B cell (primary cell): ENCODE results near the gene HSBP1L1. TPM values are rescaled to one million over a fixed set of nuclear protein-coding genes. Genes with fewer than 3 reads are reported as not detected.
A peak's percentile ranks its signal among the peaks of the same experiment; 100 is the strongest.
"Not testable (repeated sequence)": the region's sequence is repeated elsewhere in the genome, so short reads cannot be mapped to it uniquely, and the experiment has no call there.

ENCODE experiments used
- ATAC-seq: fragments of 200-7000 bp; cut with Tn5 transposase; one replicate; pipeline ENCODE4 v1.10.0; 2021; ENCODE audit warnings: low read depth, mild to moderate bottlenecking, moderate number of reproducible peaks, moderate library complexity
- CTCF ChIA-PET: fragments of 350-600 bp; sonication (Branson Sonifier 250); formaldehyde crosslinking; loops from one replicate; lab custom pipeline; 2021; ENCODE audit warnings: antibody characterized with exemption, inconsistent platforms; lab: Charles Lee
- POLR2A ChIA-PET: fragments of 350-600 bp; sonication (Branson Sonifier 250); formaldehyde crosslinking; loops from one replicate; lab custom pipeline; 2021; ENCODE audit warnings: antibody characterized with exemption; lab: Charles Lee
- DNase-seq: peaks from one replicate; pipeline ENCODE4 v3.0.0; 2013
- H2AFZ ChIP-seq: 2 replicates; pipeline ENCODE4 v1.6.1; 2012; ENCODE audit warnings: mild to moderate bottlenecking, low read depth, low read length; ENCODE audit not compliant: insufficient read depth, poor library complexity, severe bottlenecking
- H3K27ac ChIP-seq, 2 donors: 1 replicate in 1 of 2; 2 replicates in 1 of 2; pipeline ENCODE4 v1.5.1; 2012 to 2013; ENCODE audit warnings: low read length in 2 of 2, mild to moderate bottlenecking in 2 of 2, moderate library complexity in 1 of 2
- H3K27me3 ChIP-seq, 4 experiments: fragments of 200-600 bp in 1 of 4; sonication (generic) in 1 of 4; replicated peaks in 1 of 4; 1 replicate in 2 of 4; 2 replicates in 2 of 4; pipeline versions ENCODE4 v1.6.1 to v1.7.0; 2013 to 2016; ENCODE audit warnings: low read length in 3 of 4, mild to moderate bottlenecking in 2 of 4, mixed read lengths in 1 of 4, moderate library complexity in 1 of 4; ENCODE audit not compliant: insufficient read depth in 4 of 4, control insufficient read depth in 3 of 4; ENCODE audit errors: control extremely low read depth in 1 of 4
- H3K36me3 ChIP-seq, 2 experiments: replicated peaks in 1 of 2; 1 replicate in 1 of 2; 2 replicates in 1 of 2; pipeline versions ENCODE4 v1.6.1 to v1.7.1; 2013; ENCODE audit warnings: low read length in 1 of 2; ENCODE audit not compliant: insufficient read depth in 2 of 2, control insufficient read depth in 1 of 2; ENCODE audit errors: control extremely low read depth in 1 of 2, extremely low read depth in 1 of 2
- H3K4me1 ChIP-seq, 2 donors: fragments of 200-600 bp in 1 of 2; sonication (generic) in 1 of 2; 1 replicate in 1 of 2; 2 replicates in 1 of 2; pipeline versions ENCODE4 v1.5.1 to v1.6.1; 2013 to 2017; ENCODE audit warnings: low read length in 2 of 2; ENCODE audit not compliant: control insufficient read depth in 2 of 2, insufficient read depth in 2 of 2
- H3K4me2 ChIP-seq: replicated peaks from 2 replicates; pipeline ENCODE3; 2012; ENCODE audit warnings: mild to moderate bottlenecking, low read depth, low read length; ENCODE audit not compliant: poor library complexity, severe bottlenecking
- H3K4me3 ChIP-seq, 5 experiments: fragments of 200-600 bp in 1 of 5; sonication (generic) in 1 of 5; 1 replicate in 3 of 5; 2 replicates in 2 of 5; pipeline versions ENCODE4 v1.5.1 to v1.7.0; 2011 to 2016; ENCODE audit warnings: low read length in 4 of 5, mild to moderate bottlenecking in 4 of 5, low read depth in 2 of 5, control low read depth in 1 of 5, moderate library complexity in 1 of 5; ENCODE audit not compliant: insufficient read depth in 1 of 5; ENCODE audit errors: control extremely low read depth in 1 of 5, extremely low read depth in 1 of 5
- H3K79me2 ChIP-seq: fragments of 200-600 bp; sonication (generic); one replicate; pipeline ENCODE4 v1.6.0; 2016; ENCODE audit warnings: low read length; ENCODE audit not compliant: control insufficient read depth, insufficient read depth
- H3K9ac ChIP-seq: fragments of 200-600 bp; sonication (generic); 2 replicates; pipeline ENCODE4 v1.6.1; 2017; ENCODE audit warnings: mild to moderate bottlenecking, low read length, moderate library complexity
- H3K9me3 ChIP-seq, 3 donors: one replicate each; pipeline versions ENCODE4 v1.6.1 to v1.7.1; 2013; ENCODE audit warnings: low read length in 2 of 3; ENCODE audit not compliant: control insufficient read depth in 2 of 3, insufficient read depth in 1 of 3; ENCODE audit errors: control extremely low read depth in 1 of 3
- H4K20me1 ChIP-seq: 2 replicates; pipeline ENCODE4 v1.6.0; 2012; ENCODE audit warnings: mild to moderate bottlenecking, low read length; ENCODE audit not compliant: insufficient read depth, control insufficient read depth, poor library complexity, severe bottlenecking
- H3K27ac Mint-ChIP-seq: one replicate; pipeline ENCODE4 v1.8.0; 2021; ENCODE audit warnings: mixed read lengths
- H3K27me3 Mint-ChIP-seq: one replicate; pipeline ENCODE4 v1.8.0; 2021; ENCODE audit warnings: mixed read lengths
- H3K4me1 Mint-ChIP-seq: one replicate; pipeline ENCODE4 v1.8.0; 2021; ENCODE audit warnings: mixed read lengths
- H3K4me3 Mint-ChIP-seq: one replicate; pipeline ENCODE4 v1.8.0; 2021; ENCODE audit warnings: mixed read lengths
- H3K9me3 Mint-ChIP-seq: one replicate; pipeline ENCODE4 v1.8.0; 2022; ENCODE audit warnings: mixed read lengths; ENCODE audit not compliant: insufficient read depth
- EZH2 ChIP-seq: IDR thresholded peaks from 2 replicates; pipeline ENCODE4 v1.6.1; 2012; ENCODE audit warnings: borderline replicate concordance, low read depth, mild to moderate bottlenecking, moderate library complexity, low read length; ENCODE audit not compliant: insufficient read depth, poor library complexity, severe bottlenecking
- WGBS: methylation state at CpG from one replicate; pipeline ENCODE4 v1.1.5; 2013; ENCODE audit warnings: missing lambda C conversion rate; ENCODE audit not compliant: insufficient coverage; 5-methylcytosine and 5-hydroxymethylcytosine counted together
- intact Hi-C: fragments of 100-400 bp; cut with micrococcal nuclease; formaldehyde crosslinking; loops from one replicate; pipeline ENCODE4 v1.10.0; 2022
- polyA plus RNA-seq: library from polyadenylated mRNA; depleted of rRNA; stranded (reverse); fragments of >200 nt; gene quantifications from 2 replicates; pipeline ENCODE4 v1.2.3, GENCODE V29; 2012
- total RNA-seq, 2 donors: library from RNA; stranded (reverse); fragments of 120-200 nt in 1 of 2; gene quantifications; 1 replicate in 1 of 2; 2 replicates in 1 of 2; pipeline versions ENCODE4 v1.2.3 to v1.2.4, GENCODE V29; 2013 to 2022
- TF ChIP-seq, protein P1 (sequence below): fragments of 200-600 bp; IDR thresholded peaks from one replicate; pipeline ENCODE4 v1.8.0; 2022; ENCODE audit warnings: antibody characterized with exemption, mild to moderate bottlenecking

HSBP1L1 gene
- total and polyA plus RNA-seq, 2 donors (not counting 1 experiment from before 2014, with no cell fraction given) = 4.6 to 7.2 TPM

DNA sequence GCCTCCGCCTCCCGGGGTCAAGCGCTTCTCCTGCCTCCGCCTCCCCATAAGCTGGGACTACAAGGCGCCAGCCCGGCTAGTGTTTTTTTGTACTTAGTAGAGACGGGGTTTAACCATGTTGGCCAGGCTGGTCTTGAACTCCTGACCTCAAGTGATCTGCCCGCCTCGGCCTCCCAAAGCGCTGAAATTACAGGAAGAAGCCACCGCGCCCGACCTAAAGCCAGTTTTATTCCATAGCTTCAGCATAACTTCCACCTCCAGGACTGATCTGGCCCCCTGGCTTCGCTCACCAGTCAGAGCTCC lies 24.7 kb downstream of the HSBP1L1 start:
- peaks cover 27% of the 10 kb centered on the region for H3K4me1 Mint-ChIP-seq
- ChIA-PET POLR2A (interaction anchor here (1.0 to 2.5 kb wide), 2 partner anchors 45 to 133 kb away, joined by 4 to 8 read pairs; partner anchors contain the start of gene RBFA), CTCF (interaction anchor here (1.4 kb wide), 1 partner anchor 38 kb away, joined by 3 read pairs; the partner anchor contains the start of gene SLC66A2)
- H3K27ac Mint-ChIP-seq = peak overlapping the region; percentile 81
- intact Hi-C loops = loop anchor here (10.0 kb wide), 1 partner anchor 156 kb away; no protein-coding TSS in a partner anchor
- Histone ChIP-seq H3K36me3 (peaks cover 0 to 10% of the 10 kb centered on the region in 2 experiments), H3K9ac (peak overlapping the region; percentile 89), H4K20me1 (peaks cover 36% of the 10 kb centered on the region), H2AFZ (peak overlapping the region; percentile 94), H3K4me3 (peak overlapping the region; percentile 58 to 91 (median 89)), H3K9me3 (no peaks in the 10 kb centered on the region), H3K79me2 (peaks cover 42% of the 10 kb centered on the region), H3K4me2 (peak overlapping the region; percentile 92), H3K27me3 (no peaks in the 10 kb centered on the region), H3K4me1 (peaks cover 15 to 23% of the 10 kb centered on the region in 2 donors), H3K27ac (peak overlapping the region; percentile 87 to 94)
- H3K4me3 Mint-ChIP-seq = peak overlapping the region; percentile 89
- no peak for DNase-seq
- no peaks in the 10 kb centered on the region for H3K27me3 Mint-ChIP-seq
- 68% methylated on average over 9 of the region's 14 CpGs for WGBS
- no peaks in the 10 kb centered on the region for H3K9me3 Mint-ChIP-seq
- TF ChIP-seq, protein P1, sequence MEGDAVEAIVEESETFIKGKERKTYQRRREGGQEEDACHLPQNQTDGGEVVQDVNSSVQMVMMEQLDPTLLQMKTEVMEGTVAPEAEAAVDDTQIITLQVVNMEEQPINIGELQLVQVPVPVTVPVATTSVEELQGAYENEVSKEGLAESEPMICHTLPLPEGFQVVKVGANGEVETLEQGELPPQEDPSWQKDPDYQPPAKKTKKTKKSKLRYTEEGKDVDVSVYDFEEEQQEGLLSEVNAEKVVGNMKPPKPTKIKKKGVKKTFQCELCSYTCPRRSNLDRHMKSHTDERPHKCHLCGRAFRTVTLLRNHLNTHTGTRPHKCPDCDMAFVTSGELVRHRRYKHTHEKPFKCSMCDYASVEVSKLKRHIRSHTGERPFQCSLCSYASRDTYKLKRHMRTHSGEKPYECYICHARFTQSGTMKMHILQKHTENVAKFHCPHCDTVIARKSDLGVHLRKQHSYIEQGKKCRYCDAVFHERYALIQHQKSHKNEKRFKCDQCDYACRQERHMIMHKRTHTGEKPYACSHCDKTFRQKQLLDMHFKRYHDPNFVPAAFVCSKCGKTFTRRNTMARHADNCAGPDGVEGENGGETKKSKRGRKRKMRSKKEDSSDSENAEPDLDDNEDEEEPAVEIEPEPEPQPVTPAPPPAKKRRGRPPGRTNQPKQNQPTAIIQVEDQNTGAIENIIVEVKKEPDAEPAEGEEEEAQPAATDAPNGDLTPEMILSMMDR = no peak
- no peak for TF ChIP-seq EZH2
- ATAC-seq = no peak

DNA sequence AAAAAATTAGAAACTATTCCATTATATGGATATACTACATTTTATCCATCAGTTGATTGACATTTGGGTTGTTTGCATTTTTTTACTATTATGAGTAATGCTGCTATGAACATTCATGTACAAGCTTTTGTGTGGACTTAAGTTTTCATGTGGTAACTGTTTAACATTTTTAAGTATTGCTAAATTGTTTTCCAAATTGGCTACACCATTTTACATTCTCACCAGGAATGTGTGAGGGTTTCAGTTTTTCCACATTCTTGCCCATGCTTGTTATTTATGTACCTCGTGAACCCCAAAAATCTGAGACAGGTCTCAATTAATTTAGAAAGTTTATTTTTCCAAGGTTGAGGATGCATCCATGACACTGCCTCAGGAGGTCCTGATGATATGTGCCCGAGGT lies 27.1 kb downstream of the HSBP1L1 start:
- no peak overlapping the region for H3K4me3 ChIP-seq
- H4K20me1 ChIP-seq = peaks cover 14% of the 10 kb centered on the region
- CTCF ChIA-PET = no interaction called here
- ATAC-seq (no peak), DNase-seq (no peak)
- peaks cover 13 to 20% of the 10 kb centered on the region in 2 donors for H3K4me1 ChIP-seq
- peaks cover 0 to 2% of the 10 kb centered on the region in 2 experiments for H3K36me3 ChIP-seq
- POLR2A ChIA-PET = no interaction called here
- H3K27ac Mint-ChIP-seq = no peak overlapping the region
- TF ChIP-seq EZH2 = no peak
- TF ChIP-seq, protein P1 = no peak
- WGBS = 88% methylated on average over 1 of the region's 2 CpGs
- H3K9ac ChIP-seq = no peak overlapping the region
- no peak overlapping the region for H2AFZ ChIP-seq
- H3K4me1 Mint-ChIP-seq = peaks cover 17% of the 10 kb centered on the region
- no peaks in the 10 kb centered on the region for H3K27me3 ChIP-seq
- H3K4me2 ChIP-seq = no peak overlapping the region
- no peaks in the 10 kb centered on the region for H3K27me3 Mint-ChIP-seq
- intact Hi-C loops = no loop called here
- H3K9me3 Mint-ChIP-seq = no peaks in the 10 kb centered on the region
- H3K9me3 ChIP-seq = no peaks in the 10 kb centered on the region
- no peak overlapping the region for H3K27ac ChIP-seq
- H3K4me3 Mint-ChIP-seq = no peak overlapping the region
- H3K79me2 ChIP-seq = peaks cover 18% of the 10 kb centered on the region

DNA sequence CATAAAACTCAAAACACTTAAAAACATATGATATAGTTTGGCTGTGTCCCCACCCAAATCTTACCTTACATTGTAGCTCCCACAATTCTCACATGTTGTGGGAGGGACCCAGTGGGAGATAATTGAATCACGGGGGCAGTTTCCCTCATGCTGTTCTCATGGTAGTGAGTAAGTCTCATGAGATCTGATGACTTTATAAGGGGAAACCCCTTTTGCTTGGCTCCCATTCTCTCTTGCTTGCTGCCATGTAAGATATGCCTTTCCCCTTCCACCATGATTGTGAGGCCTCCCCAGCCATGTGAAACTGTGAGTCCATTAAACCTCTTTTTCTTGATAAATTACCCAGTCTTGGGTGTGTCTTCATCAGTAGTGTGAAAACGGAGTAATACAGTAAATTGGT lies 35.3 kb downstream of the HSBP1L1 start:
- H3K9me3 Mint-ChIP-seq, H3K4me1 Mint-ChIP-seq, H3K4me3 ChIP-seq, H3K9ac ChIP-seq, H3K79me2 ChIP-seq, DNase-seq, H4K20me1 ChIP-seq, H3K27ac Mint-ChIP-seq, H3K27me3 ChIP-seq, H3K36me3 ChIP-seq, H2AFZ ChIP-seq, ATAC-seq, H3K27me3 Mint-ChIP-seq, H3K4me1 ChIP-seq, H3K4me2 ChIP-seq, H3K27ac ChIP-seq, intact Hi-C loops, H3K4me3 Mint-ChIP-seq: not testable (repeated sequence)
- ChIA-PET POLR2A (interaction anchor here (0.6 kb wide), 1 partner anchor 26 kb away, joined by 4 read pairs; no protein-coding TSS in a partner anchor), CTCF (interaction anchor here (0.6 kb wide), 1 partner anchor 65 kb away, joined by 3 read pairs; no protein-coding TSS in a partner anchor)
- H3K9me3 ChIP-seq = peaks cover 0 to 19% (median 7%) of the 10 kb centered on the region in 3 donors
- WGBS = 86% methylated on average over 1 of the region's 2 CpGs
